Activated T-cell treated with anti-CD3 and anti-CD28 coated beads for 4 hours (primary cell): ENCODE results near the gene FGF18.
"Not testable (repeated sequence)": the region's sequence is repeated elsewhere in the genome, so short reads cannot be mapped to it uniquely, and the experiment has no call there.

Source experiments
- DNase-seq: peaks from one replicate; pipeline ENCODE4 v3.0.0-alpha.2; 2020

The FGF18 gene

GRCh38 chr5:171401167-171401947, 18.1 kb upstream of the FGF18 start:
- no peak for DNase-seq

GRCh38 chr5:171402751-171403150, 16.7 kb upstream of the FGF18 start:
- DNase-seq: not testable (repeated sequence)

DNA sequence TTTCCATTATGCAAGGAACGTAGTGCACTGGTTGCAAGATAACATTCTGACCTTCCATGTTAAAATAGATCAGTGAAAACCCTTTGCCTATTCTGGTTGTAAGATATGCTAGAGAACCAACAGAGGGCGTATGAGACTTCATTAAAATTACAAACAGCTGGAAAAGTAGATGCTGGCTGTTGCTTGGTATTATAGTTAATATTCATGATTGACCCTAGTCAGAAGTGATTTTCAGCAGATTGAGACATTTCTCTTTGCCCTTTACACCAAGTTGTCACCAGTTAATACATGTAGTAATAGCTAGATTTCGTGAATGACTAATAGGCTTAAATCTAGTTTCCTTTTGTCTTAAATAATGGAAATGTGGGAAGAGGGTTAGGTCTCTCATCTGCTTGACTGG, 13.8 kb upstream of the FGF18 start:
- no peak for DNase-seq

DNA sequence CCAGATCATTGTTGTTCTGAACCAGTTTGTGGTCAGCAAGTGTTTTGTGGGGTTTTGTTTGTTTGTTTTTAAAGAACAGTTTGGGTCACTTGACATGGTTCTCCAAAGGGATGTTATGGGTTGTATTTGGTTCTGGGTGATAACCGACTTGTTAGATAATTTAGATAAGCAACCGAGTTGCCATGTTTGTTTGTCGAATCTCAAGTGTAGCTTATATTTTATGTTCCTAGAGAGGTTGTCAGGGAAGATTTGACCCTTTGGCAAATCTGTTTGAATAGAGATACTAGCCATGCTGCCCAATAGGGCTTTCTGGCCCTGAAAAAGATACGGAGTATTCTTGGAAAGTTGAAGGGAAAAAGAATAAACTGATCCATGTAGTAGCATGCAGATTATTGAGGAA, 12.2 kb upstream of the FGF18 start:
- no peak for DNase-seq

DNA sequence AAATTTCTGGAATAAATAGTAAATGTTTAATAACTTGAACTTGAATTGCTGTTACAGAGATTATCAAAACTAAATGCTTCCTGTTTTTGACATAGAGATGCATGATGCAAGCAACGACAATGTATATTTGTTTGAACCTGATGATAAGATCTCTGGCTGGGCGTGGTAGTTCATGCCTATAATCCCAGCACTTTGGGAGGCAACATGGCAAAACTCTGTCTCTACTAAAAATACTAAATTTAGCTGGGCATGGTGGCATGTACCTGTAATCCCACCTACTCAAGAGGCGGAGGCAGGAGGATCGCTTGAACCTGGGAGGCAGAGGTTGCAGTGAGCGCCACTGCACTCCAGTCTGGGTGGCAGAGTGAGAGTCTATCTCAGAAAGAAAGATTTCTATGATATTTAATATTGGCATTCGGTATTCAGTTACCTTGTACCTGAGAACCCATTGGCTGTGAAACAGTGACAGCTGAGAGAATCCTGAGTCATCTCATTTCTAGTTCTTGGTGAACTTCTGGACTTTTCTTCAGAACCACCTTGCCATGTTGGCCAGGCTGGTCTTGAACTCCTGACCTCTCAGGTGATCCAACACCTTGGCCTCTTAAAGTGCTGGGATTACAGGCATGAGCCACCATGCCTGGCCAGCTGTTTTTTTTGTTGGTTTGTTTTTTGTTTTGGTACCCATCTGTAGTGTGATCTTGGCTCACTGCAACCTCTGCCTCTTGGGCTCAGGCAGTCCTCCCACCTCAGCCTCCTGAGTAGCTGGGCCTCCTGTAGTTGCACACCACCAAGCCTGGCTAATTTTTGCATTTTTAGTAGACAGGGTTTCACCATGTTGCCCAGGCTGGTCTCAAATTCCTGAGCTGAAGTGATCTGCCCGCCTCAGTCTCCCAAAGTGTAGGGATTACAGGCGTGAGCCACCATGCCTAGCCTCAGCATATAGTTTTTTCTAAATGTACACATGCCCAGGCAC, 10.0 kb upstream of the FGF18 start:
- DNase-seq: no peak

GRCh38 chr5:171410181-171410580, 9.3 kb upstream of the FGF18 start:
- no peak for DNase-seq

GRCh38 chr5:171412186-171412585, 7.3 kb upstream of the FGF18 start:
- DNase-seq: no peak

DNA sequence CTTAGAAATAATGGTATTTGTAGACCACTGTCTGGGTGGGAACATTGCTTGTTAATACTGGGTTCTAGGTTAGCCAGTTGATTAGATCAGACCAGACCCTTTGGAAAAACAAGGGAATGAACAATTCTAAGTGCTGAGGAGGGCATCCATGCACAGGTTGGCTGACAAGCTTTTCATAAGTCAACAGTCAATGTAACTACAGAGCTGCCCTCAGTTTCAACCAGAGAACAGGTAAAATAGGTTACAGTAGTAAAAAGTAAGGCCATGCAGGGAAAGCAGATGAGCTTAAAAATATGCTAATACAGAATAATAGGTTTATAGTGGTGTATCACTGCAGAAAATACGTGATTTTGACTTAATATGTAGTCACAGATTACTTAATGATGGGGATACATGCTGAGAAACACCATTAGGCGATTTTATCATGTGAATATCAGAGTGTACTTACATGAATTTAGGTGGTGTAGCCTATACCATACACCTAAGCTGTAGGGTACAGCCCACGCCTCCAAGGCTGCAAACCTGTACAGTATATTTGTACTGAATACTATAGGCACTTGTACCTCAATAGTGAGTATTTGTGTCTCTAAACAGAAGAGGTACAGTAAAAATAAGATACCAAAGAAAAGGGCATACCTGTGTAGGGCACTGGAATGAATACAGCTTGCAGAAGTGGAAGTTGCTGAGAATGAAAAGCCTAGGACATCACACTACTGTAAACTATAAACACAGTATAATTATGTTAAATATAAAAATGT, 6.1 kb upstream of the FGF18 start:
- no peak for DNase-seq

- DNase-seq: not testable (repeated sequence)
These were observed 5.5 kb upstream of the FGF18 start for GRCh38 chr5:171413993-171414392.

GRCh38 chr5:171415115-171415730, 4.2 kb upstream of the FGF18 start:
- DNase-seq: no peak

DNA sequence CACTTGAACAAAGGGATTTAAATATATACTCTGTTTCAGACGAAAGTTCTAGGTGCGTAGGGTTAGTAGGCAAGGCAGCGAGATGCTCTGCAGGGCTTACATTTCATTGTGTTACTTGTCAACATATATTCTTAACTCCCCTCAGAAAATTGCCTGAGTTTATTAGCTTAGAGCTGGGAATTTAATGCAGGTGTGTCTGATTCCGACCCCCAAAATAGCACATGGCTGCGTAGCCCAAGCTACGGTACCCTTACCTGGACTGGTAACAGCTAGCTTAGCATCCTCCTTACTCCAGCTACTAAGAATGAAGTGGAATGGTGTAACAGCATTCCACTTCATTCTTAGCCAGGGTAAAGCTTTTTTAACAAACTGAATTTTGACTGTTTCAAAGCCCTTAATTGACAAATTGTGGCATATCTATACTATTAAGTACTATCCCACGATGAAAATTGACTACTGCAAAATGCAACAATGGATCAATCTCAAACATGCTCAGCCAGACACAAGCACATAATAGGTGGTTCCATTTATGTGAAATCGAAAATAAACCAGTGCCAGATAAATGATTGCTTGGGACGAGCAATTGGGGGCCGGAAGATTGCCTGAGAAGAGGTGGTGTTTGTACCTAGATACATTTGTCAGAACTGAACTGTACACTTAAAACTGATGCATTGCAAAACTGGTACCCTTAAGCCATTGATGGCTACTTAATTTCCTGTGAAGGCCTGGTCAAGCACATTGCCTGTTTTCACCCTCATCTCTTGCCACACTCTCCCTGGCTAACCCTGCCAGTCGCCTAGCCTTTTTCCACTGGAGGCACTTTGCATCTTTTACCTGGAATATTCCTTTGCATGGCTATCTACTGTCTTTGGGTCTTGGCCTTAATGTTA, 3.0 kb upstream of the FGF18 start:
- no peak for DNase-seq

DNA sequence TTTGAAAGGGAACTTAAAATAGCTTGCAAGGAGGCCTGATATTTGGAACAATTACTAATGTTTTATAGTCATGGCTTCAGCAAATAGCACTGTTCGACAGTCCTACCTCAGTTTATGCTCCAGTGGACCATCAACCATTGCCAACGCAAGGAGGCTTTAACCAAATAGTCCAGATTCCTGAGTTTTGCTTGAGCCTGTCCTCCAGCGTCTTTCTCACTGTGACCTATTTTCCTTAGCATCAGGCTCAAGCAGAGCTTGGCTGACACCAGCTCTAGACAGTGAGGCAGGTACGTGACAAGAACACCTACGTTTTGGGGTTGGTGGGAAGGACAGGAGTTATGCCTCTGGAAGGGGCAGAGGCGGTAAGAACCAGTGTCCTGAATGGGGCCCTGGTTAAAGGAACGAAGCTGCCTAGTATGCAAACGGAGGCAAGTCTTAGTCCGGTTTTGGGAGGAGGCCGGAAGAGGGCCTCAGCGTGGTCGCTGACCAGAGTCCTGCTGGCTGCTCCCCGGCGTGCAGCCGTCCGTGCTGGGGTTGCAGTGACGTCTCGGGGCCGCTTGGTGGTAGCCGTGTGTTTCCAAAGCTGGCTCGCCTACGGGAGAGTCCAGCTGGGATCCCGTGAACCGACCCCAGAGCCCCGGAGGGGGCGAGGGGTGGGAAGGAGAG, 998 bp upstream of the FGF18 start:
- peak; percentile 26 for DNase-seq

DNA sequence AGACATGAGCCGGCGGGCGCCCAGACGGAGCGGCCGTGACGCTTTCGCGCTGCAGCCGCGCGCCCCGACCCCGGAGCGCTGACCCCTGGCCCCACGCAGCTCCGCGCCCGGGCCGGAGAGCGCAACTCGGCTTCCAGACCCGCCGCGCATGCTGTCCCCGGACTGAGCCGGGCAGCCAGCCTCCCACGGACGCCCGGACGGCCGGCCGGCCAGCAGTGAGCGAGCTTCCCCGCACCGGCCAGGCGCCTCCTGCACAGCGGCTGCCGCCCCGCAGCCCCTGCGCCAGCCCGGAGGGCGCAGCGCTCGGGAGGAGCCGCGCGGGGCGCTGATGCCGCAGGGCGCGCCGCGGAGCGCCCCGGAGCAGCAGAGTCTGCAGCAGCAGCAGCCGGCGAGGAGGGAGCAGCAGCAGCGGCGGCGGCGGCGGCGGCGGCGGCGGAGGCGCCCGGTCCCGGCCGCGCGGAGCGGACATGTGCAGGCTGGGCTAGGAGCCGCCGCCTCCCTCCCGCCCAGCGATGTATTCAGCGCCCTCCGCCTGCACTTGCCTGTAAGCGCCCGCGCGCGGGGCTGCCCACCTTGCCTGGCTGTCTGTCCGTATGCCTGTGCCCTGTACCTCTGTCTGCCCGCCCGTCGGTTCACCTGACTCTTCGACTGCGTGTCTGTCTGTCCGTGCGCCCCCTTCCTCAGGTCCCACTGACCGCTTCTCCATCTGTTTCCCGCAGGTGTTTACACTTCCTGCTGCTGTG, 412 bp downstream of the FGF18 start:
- no peak for DNase-seq

DNA sequence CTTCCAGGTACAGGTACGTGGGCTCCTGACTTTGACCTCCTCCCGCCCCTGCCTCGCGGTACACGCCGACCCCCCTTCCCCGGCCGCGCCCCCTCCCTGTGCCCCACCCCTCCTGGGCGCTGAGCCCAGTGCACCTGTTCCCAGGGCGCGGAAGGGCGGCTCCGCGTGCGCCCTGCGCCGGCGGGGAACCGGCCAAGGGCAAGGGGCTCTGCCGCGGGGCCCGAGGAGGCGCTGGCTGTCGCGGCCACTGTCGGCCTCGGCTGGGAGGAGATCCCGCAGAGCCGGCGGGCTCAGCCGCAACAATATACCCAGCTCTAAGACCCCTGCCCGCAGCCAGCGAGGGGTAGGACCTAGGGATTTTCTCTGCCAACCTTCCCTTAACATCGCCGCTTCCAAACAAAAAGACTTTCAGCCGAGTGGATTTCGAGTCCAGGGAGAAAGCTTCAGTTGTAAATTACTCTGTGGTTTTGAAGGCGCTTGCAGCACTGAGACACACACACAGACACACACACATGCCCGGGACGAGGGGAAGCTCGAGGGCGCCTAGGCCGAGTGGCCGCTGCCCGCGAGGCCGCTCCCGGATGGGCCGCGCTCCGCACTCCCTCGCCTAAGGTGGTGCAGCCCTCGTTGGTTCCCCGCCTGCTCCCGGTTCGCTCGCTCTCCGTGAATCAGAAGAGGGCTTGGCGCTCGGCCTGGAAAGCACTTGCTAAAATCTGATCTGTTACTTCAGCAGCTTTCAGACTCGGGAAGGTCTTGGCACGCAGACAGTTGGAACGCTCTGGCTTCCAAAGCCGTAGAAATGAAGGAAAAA, 1.2 kb downstream of the FGF18 start:
- no peak for DNase-seq

- DNase-seq: no peak
These were observed 2.1 kb downstream of the FGF18 start for GRCh38 chr5:171421331-171422262.

DNA sequence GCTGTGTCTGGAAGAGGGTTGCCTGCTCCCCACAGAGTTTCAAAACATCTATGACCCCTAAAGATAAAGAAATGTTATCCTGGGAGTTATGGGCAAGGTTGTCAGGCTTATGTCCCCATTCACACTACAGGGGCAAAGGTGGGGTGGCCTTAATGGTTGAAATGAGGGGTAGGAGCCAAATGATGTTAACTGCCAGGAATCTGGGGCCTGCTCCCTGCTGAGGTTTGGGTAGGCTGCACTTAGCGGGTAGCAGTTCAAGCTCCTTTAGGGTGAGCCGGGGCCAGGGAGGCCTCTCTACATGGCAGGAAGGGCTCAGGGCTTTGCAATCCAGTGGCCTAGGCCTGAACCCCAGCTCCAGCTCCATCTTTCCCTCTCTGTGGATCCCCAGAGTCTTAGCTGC, 3.0 kb downstream of the FGF18 start:
- no peak for DNase-seq

GRCh38 chr5:171422902-171423663, 3.6 kb downstream of the FGF18 start:
- DNase-seq: no peak
